Suprapubic skin (tissue), 4 donors: ENCODE data around the gene KRTAP5-11.

Experiments used
- EP300 ChIP-seq: sonication (generic); formaldehyde crosslinking; IDR thresholded peaks from one replicate; pipeline ENCODE4 v1.6.1; 2017; ENCODE audit warnings: antibody characterized with exemption
- POLR2A ChIP-seq, 2 donors: fragments of 450-650 bp; IDR thresholded peaks; one replicate each; pipeline ENCODE4 v1.6.1; 2017; ENCODE audit warnings: antibody characterized with exemption in 2 of 2, mild to moderate bottlenecking in 2 of 2, moderate library complexity in 2 of 2
- POLR2AphosphoS5 ChIP-seq, 3 donors: sonication (generic); formaldehyde crosslinking; IDR thresholded peaks; one replicate each; pipeline ENCODE4 v1.6.1; 2017; ENCODE audit warnings: antibody characterized with exemption in 3 of 3
- TF ChIP-seq, protein P1 (sequence below), 2 donors: fragments of 200-600 bp in 1 of 2; fragments of 450-650 bp in 1 of 2; sonication (generic) in 1 of 2; IDR thresholded peaks; one replicate each; pipeline ENCODE4 v1.5.1; 2016 to 2019; ENCODE audit warnings: antibody characterized with exemption in 2 of 2, mild to moderate bottlenecking in 1 of 2, moderate library complexity in 1 of 2

DNA sequence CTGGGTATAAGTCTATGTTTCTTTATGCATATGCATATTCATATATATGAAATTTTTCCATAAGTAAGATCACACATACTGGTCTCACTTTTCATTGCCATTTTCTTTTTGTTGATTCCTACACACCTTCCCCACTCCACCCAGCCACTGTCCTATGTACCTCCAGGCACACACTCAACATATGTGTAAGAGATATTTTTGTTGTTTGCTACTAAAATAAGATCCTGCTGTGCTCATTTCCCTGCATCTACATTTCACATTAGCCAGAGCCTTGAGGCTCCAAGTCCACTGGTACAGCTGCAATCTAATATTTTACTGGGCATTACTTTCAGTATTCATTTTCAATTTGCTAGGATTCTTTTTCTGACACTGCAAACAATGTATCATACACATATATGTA, 25.4 kb downstream of the KRTAP5-11 start:
- TF ChIP-seq, protein P1, sequence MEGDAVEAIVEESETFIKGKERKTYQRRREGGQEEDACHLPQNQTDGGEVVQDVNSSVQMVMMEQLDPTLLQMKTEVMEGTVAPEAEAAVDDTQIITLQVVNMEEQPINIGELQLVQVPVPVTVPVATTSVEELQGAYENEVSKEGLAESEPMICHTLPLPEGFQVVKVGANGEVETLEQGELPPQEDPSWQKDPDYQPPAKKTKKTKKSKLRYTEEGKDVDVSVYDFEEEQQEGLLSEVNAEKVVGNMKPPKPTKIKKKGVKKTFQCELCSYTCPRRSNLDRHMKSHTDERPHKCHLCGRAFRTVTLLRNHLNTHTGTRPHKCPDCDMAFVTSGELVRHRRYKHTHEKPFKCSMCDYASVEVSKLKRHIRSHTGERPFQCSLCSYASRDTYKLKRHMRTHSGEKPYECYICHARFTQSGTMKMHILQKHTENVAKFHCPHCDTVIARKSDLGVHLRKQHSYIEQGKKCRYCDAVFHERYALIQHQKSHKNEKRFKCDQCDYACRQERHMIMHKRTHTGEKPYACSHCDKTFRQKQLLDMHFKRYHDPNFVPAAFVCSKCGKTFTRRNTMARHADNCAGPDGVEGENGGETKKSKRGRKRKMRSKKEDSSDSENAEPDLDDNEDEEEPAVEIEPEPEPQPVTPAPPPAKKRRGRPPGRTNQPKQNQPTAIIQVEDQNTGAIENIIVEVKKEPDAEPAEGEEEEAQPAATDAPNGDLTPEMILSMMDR (IDR thresholded peaks at IDR 0.05), result no peak
- TF ChIP-seq POLR2AphosphoS5 (IDR thresholded peaks at IDR 0.05) (no peak), POLR2A (IDR thresholded peaks at IDR 0.05) (no peak), EP300 (no peak)
